NCI-H146 treated with DMSO at 0.1 percent for 48 hours (cell line): ENCODE data around the gene SNRPA1.

Experiments
- DNase-seq: peaks from one replicate; lab custom pipeline; 2025; ENCODE audit not compliant: unreplicated experiment; lab: John Stamatoyannopoulos, UW

SNRPA1 gene

DNA sequence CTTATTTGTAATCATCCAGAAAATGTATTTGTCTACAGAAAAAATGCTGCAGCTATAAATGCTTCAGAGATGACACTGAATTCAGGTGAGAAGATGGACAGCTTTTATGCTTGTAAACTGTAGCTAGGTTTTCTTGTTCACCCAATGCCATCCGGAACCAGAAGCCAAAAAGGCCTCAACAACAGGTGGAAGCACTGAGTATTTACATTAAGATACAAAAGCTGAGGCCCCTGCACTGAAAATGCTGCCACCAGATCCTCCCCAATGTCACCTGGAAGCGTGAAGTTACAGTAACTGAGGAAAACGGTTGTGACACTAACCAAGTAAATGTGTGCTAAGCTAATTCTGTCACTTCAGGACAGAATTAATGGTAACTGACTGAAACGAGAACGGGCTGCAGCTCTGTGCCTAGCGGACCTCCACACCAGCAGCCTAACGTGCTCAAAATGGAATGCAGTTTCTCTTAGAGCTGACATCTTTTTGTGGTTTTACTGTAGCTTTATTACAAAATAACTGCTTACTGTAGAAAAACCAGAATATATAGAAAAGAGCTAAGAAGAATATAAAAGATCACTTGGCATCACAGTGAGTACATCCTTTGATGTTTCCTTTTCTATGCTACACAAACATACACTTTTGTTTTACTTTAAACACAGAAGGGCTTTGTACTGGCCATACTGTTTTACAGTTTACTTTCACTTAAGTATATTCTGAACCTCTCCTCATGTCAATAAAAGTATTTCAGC is 50.8 kb downstream of the SNRPA1 start:
- no peak for DNase-seq

GRCh38 chr15:101243420-101243819 is 51.6 kb downstream of the SNRPA1 start:
- DNase-seq = no peak

DNA sequence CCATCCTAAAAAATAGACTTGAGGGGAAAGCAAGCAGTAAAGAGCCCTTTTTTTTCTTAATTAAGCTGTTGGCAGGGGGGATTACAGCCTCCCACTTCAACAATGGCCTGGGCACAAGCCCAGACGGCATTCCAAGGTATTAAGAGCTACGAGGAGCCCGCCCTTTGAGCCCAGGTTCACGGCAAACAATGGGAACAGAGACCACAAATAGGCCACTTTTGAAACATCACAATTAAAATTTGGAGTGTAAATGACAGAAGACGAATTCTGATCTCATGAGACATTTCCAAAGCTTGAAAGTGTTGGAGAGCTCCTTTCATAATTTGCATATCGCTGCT is 52.1 kb downstream of the SNRPA1 start:
- DNase-seq = no peak

GRCh38 chr15:101242160-101242998 is 52.7 kb downstream of the SNRPA1 start:
- no peak for DNase-seq

DNA sequence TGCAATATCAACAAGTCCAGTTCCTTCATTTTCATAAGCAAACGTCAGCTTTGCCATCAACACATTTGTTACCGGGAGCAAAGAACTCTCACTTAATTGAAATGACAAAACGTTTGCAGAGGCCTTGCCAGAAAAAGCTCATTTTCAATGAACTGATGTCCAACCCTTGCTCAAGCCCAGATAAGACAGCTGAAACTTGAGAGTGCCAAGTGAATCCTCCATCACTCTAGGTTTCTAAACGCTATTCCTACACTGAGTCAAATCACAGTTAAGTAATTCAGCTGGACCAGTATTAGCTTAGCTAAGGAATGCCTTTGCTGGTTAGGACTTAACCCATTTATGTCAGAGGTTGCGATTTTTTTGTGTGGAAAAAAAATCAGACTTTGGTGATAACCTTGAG is 54.7 kb downstream of the SNRPA1 start:
- DNase-seq = no peak

GRCh38 chr15:101239724-101240136 is 55.3 kb downstream of the SNRPA1 start:
- no peak for DNase-seq

GRCh38 chr15:101237251-101237650 is 57.8 kb downstream of the SNRPA1 start:
- DNase-seq = no peak

DNA sequence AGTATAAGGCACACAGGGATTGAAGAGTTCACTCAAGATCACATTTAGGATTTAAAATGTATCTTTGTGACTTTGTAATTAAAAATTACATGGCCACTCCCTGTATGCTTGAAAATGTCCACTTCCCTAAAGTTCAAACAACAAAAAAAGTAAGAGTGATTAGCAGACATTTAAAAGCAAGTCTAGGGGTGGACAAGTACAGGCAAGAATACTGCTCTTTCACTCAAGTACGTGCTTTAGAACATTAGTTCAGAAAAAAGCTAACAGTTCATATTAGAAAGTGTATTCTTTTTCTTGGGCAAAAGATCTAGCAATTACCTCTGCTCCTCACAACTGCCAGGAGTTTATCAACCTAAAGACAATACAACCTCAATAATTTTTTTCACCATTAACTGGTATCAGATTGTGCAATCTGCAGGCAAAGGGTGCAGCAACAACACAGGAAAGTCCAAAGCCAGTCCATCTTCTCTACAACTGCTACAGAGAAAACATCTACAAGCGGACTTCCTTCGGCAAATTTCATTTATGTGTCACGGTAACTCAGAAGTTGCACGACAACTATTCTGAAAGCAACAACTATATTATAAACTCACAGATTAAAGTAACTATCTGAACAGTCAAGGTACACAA is 61.3 kb downstream of the SNRPA1 start:
- no peak for DNase-seq

DNA sequence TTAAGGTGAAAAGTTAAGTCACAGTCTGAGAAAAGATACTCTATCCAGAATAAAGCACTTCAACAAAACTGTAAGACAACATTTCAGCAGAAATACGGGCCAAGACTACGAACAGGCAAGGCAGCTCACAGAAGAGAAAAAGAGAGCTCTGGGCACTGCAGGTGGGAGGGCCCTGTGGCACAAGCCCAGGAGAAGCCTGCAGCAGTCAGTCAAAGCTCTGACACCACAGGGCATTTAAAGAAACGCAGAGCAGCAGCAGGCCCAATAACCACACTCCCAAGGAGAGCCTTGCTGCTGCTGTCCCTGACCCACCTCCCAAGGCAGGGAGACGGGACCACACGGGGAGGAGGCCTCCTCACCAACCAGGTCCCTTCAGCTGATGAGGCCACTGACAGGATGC is 62.4 kb downstream of the SNRPA1 start:
- DNase-seq = no peak
